ENCODE results near the gene IGF2.

- TF ChIP-seq POLR2AphosphoS5 (IDR thresholded peaks at IDR 0.05) (no peak), POLR2A (IDR thresholded peaks at IDR 0.05) (no peak)
Measured at GRCh38 chr11:2188745-2189144, 49.6 kb upstream of the IGF2 start.
